ENCODE data around the gene CXCR1. TPM values are rescaled to one million over a fixed set of nuclear protein-coding genes. Genes with fewer than 3 reads are reported as not detected.

CXCR1 gene
- total and polyA plus RNA-seq, 2 donors (not counting 1 experiment from before 2014, with no cell fraction given) = 0.04 TPM; not detected in 1

- Histone ChIP-seq H3K4me3 (ENCODE audit: control extremely low read depth in 1 of 5, extremely low read depth in 1 of 5, insufficient read depth in 1 of 5, low read depth in 2 of 5, low read length in 4 of 5) (no peak overlapping the region), H3K27me3 (replicated peaks in 1 of 4; ENCODE audit: control extremely low read depth in 1 of 4, control insufficient read depth in 3 of 4, insufficient read depth in 4 of 4, low read length in 3 of 4) (peaks cover 0 to 4% (median 0%) of the 10 kb centered on the region in 4 experiments), H3K79me2 (ENCODE audit: control insufficient read depth, insufficient read depth, low read length) (no peaks in the 10 kb centered on the region), H3K36me3 (replicated peaks in 1 of 2; ENCODE audit: control extremely low read depth in 1 of 2, control insufficient read depth in 1 of 2, extremely low read depth in 1 of 2, insufficient read depth in 2 of 2, low read length in 1 of 2) (no peaks in the 10 kb centered on the region), H3K9ac (ENCODE audit: low read length) (no peak overlapping the region), H3K27ac (ENCODE audit: low read length in 2 of 2) (no peak overlapping the region), H3K9me3 (ENCODE audit: control extremely low read depth in 1 of 3, control insufficient read depth in 2 of 3, insufficient read depth in 1 of 3, low read length in 2 of 3) (no peaks in the 10 kb centered on the region), H3K4me2 (replicated peaks; ENCODE audit: low read depth, low read length, poor library complexity, severe bottlenecking) (no peak overlapping the region), H4K20me1 (ENCODE audit: control insufficient read depth, insufficient read depth, low read length, poor library complexity, severe bottlenecking) (no peaks in the 10 kb centered on the region), H3K4me1 (ENCODE audit: control insufficient read depth in 2 of 2, insufficient read depth in 2 of 2, low read length in 2 of 2) (no peaks in the 10 kb centered on the region), H2AFZ (ENCODE audit: insufficient read depth, low read depth, low read length, poor library complexity, severe bottlenecking) (no peak overlapping the region)
- Mint-ChIP-seq H3K9me3 (ENCODE audit: insufficient read depth) (no peaks in the 10 kb centered on the region), H3K4me1 (no peaks in the 10 kb centered on the region), H3K27ac (no peak overlapping the region), H3K27me3 (peaks cover 5% of the 10 kb centered on the region), H3K4me3 (no peak overlapping the region)
- ATAC-seq (ENCODE audit: low read depth) (no peak), DNase-seq (no peak)
- WGBS (ENCODE audit: insufficient coverage) = no CpG with 5 or more reads among the region's 3 CpGs
- ChIA-PET POLR2A (interaction anchor here (0.6 kb wide), 1 partner anchor 660 kb away, joined by 4 read pairs; no protein-coding TSS in a partner anchor), CTCF (interaction anchor here (0.7 kb wide), 1 partner anchor 27 kb away, joined by 3 read pairs; no protein-coding TSS in a partner anchor)
- no peak for TF ChIP-seq EZH2 (IDR thresholded peaks at IDR 0.05; ENCODE audit: borderline replicate concordance, insufficient read depth, low read depth, low read length, poor library complexity, severe bottlenecking)
- TF ChIP-seq CTCF (IDR thresholded peaks at IDR 0.05) = no peak
- intact Hi-C loops (cut with micrococcal nuclease) = no loop called here
Measured at GRCh38 chr2:218194880-218195279, 28.1 kb upstream of the CXCR1 start.

DNA sequence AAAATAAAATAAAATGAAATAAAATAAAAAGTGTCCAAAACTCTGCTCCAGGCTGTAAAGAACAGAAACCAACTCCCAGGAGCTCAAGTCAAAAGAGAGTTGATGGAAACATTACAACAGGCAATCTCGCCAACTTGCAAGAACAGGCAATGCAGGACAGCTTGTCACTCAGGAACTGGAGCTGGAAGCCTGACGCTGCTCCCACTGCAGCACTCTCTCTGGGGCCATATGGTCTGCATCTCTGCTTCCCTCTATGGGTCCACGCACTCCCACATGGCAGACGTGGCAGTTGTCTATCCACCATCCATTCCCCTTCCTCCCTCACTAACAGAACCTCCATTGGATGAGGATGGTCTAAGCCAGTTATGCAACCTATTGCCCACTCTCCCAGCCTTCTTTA, 26.9 kb upstream of the CXCR1 start:
- ATAC-seq (ENCODE audit: low read depth) (no peak), DNase-seq (no peak)
- WGBS (ENCODE audit: insufficient coverage) = 100% methylated on average over 4 of the region's 4 CpGs
- H3K27ac ChIP-seq (ENCODE audit: low read length in 2 of 2) = no peak overlapping the region
- H3K9me3 Mint-ChIP-seq (ENCODE audit: insufficient read depth) = no peaks in the 10 kb centered on the region
- ChIA-PET POLR2A (no interaction called here), CTCF (no interaction called here)
- H3K36me3 ChIP-seq (replicated peaks in 1 of 2; ENCODE audit: control extremely low read depth in 1 of 2, control insufficient read depth in 1 of 2, extremely low read depth in 1 of 2, insufficient read depth in 2 of 2, low read length in 1 of 2) = no peaks in the 10 kb centered on the region
- H3K9ac ChIP-seq (ENCODE audit: low read length) = no peak overlapping the region
- no peaks in the 10 kb centered on the region for H3K79me2 ChIP-seq (ENCODE audit: control insufficient read depth, insufficient read depth, low read length)
- H4K20me1 ChIP-seq (ENCODE audit: control insufficient read depth, insufficient read depth, low read length, poor library complexity, severe bottlenecking) = no peaks in the 10 kb centered on the region
- intact Hi-C loops (cut with micrococcal nuclease) = no loop called here
- H3K27ac Mint-ChIP-seq = no peak overlapping the region
- H3K27me3 ChIP-seq (replicated peaks in 1 of 4; ENCODE audit: control extremely low read depth in 1 of 4, control insufficient read depth in 3 of 4, insufficient read depth in 4 of 4, low read length in 3 of 4) = peaks cover 0 to 2% (median 0%) of the 10 kb centered on the region in 4 experiments
- no peaks in the 10 kb centered on the region for H3K4me1 ChIP-seq (ENCODE audit: control insufficient read depth in 2 of 2, insufficient read depth in 2 of 2, low read length in 2 of 2)
- no peak overlapping the region for H3K4me3 Mint-ChIP-seq
- H2AFZ ChIP-seq (ENCODE audit: insufficient read depth, low read depth, low read length, poor library complexity, severe bottlenecking) = no peak overlapping the region
- no peak for TF ChIP-seq CTCF (IDR thresholded peaks at IDR 0.05)
- TF ChIP-seq EZH2 (IDR thresholded peaks at IDR 0.05; ENCODE audit: borderline replicate concordance, insufficient read depth, low read depth, low read length, poor library complexity, severe bottlenecking) = no peak
- no peak overlapping the region for H3K4me2 ChIP-seq (replicated peaks; ENCODE audit: low read depth, low read length, poor library complexity, severe bottlenecking)
- no peaks in the 10 kb centered on the region for H3K9me3 ChIP-seq (ENCODE audit: control extremely low read depth in 1 of 3, control insufficient read depth in 2 of 3, insufficient read depth in 1 of 3, low read length in 2 of 3)
- H3K27me3 Mint-ChIP-seq = peaks cover under 1% of the 10 kb centered on the region
- H3K4me1 Mint-ChIP-seq = no peaks in the 10 kb centered on the region
- no peak overlapping the region for H3K4me3 ChIP-seq (ENCODE audit: control extremely low read depth in 1 of 5, extremely low read depth in 1 of 5, insufficient read depth in 1 of 5, low read depth in 2 of 5, low read length in 4 of 5)
